ENCODE measurements around the gene DSCAM. TPM values are rescaled to one million over a fixed set of nuclear protein-coding genes. Genes with fewer than 3 reads are reported as not detected.

Gene DSCAM
- total RNA-seq, 1 donor from 2014 or later, result not detected

GRCh38 chr21:40178726-40179125 is 668.2 kb downstream of the DSCAM start:
- H4K20me1 ChIP-seq (ENCODE audit: low read depth), result no peaks in the 10 kb centered on the region
- no peak overlapping the region for H3K4me2 ChIP-seq
- H3K36me3 ChIP-seq, result no peaks in the 10 kb centered on the region
- no peaks in the 10 kb centered on the region for H3K9me3 ChIP-seq (ENCODE audit: low read depth)
- no peak overlapping the region for H3K27ac ChIP-seq
- peaks cover 9% of the 10 kb centered on the region for H3K9me3 Mint-ChIP-seq
- DNase-seq (ENCODE audit: low spot score), result no peak
- H3K36me3 Mint-ChIP-seq, result no peaks in the 10 kb centered on the region
- no peaks in the 10 kb centered on the region for H3K79me2 ChIP-seq (ENCODE audit: low read depth)
- H3K4me1 ChIP-seq, result peaks cover 6% of the 10 kb centered on the region
- H3F3A ChIP-seq (ENCODE audit: low read depth), result no peaks in the 10 kb centered on the region
- H3K4me3 ChIP-seq, result no peak overlapping the region
- no peak overlapping the region for H3K9ac ChIP-seq
- peaks cover 21% of the 10 kb centered on the region for H3K4me1 Mint-ChIP-seq
- no peaks in the 10 kb centered on the region for H3K27me3 ChIP-seq
- no peak overlapping the region for H2AFZ ChIP-seq (replicated peaks)
- H3K27me3 Mint-ChIP-seq (ENCODE audit: insufficient read depth, low read depth), result peaks cover 14% of the 10 kb centered on the region
- no peak overlapping the region for H3K4me3 Mint-ChIP-seq
- TF ChIP-seq EZH2 (IDR thresholded peaks at IDR 0.05), result no peak
- TF ChIP-seq EZH2phosphoT487 (IDR thresholded peaks at IDR 0.05), result no peak
- no peak for TF ChIP-seq CTCF (IDR thresholded peaks at IDR 0.05)
- no peak overlapping the region for H3K27ac Mint-ChIP-seq

GRCh38 chr21:40177979-40178378 is 669.0 kb downstream of the DSCAM start:
- H3K4me2 ChIP-seq, result no peak overlapping the region
- no peak overlapping the region for H3K27ac ChIP-seq
- TF ChIP-seq EZH2phosphoT487 (IDR thresholded peaks at IDR 0.05) (no peak), EZH2 (IDR thresholded peaks at IDR 0.05) (no peak), CTCF (IDR thresholded peaks at IDR 0.05) (no peak)
- no peaks in the 10 kb centered on the region for H3K27me3 ChIP-seq
- H3K36me3 ChIP-seq, result no peaks in the 10 kb centered on the region
- Mint-ChIP-seq H3K27ac (no peak overlapping the region), H3K4me3 (no peak overlapping the region), H3K27me3 (ENCODE audit: insufficient read depth, low read depth) (peaks cover 16% of the 10 kb centered on the region), H3K4me1 (peaks cover 21% of the 10 kb centered on the region), H3K36me3 (no peaks in the 10 kb centered on the region), H3K9me3 (peaks cover 9% of the 10 kb centered on the region)
- H3F3A ChIP-seq (ENCODE audit: low read depth), result no peaks in the 10 kb centered on the region
- H3K9me3 ChIP-seq (ENCODE audit: low read depth), result no peaks in the 10 kb centered on the region
- peaks cover 6% of the 10 kb centered on the region for H3K4me1 ChIP-seq
- no peak overlapping the region for H3K4me3 ChIP-seq
- H3K9ac ChIP-seq, result no peak overlapping the region
- no peak overlapping the region for H2AFZ ChIP-seq (replicated peaks)
- DNase-seq (ENCODE audit: low spot score), result no peak
- no peaks in the 10 kb centered on the region for H4K20me1 ChIP-seq (ENCODE audit: low read depth)
- no peaks in the 10 kb centered on the region for H3K79me2 ChIP-seq (ENCODE audit: low read depth)

- Histone ChIP-seq H3K9ac (no peak overlapping the region), H3K27me3 (no peaks in the 10 kb centered on the region), H3K79me2 (ENCODE audit: low read depth) (no peaks in the 10 kb centered on the region), H3K36me3 (no peaks in the 10 kb centered on the region), H3K4me3 (no peak overlapping the region), H3K4me2 (no peak overlapping the region), H3K4me1 (peaks cover 6% of the 10 kb centered on the region), H4K20me1 (ENCODE audit: low read depth) (no peaks in the 10 kb centered on the region), H2AFZ (replicated peaks) (no peak overlapping the region), H3K27ac (no peak overlapping the region), H3K9me3 (ENCODE audit: low read depth) (no peaks in the 10 kb centered on the region), H3F3A (ENCODE audit: low read depth) (no peaks in the 10 kb centered on the region)
- Mint-ChIP-seq H3K4me3 (no peak overlapping the region), H3K4me1 (peaks cover 21% of the 10 kb centered on the region), H3K36me3 (no peaks in the 10 kb centered on the region), H3K27ac (no peak overlapping the region), H3K9me3 (peaks cover 4% of the 10 kb centered on the region), H3K27me3 (ENCODE audit: insufficient read depth, low read depth) (peaks cover 13% of the 10 kb centered on the region)
- DNase-seq (ENCODE audit: low spot score), result peak; percentile 6
- TF ChIP-seq EZH2 (IDR thresholded peaks at IDR 0.05) (no peak), EZH2phosphoT487 (IDR thresholded peaks at IDR 0.05) (no peak)
Measured at GRCh38 chr21:40176724-40177123, 670.2 kb downstream of the DSCAM start.

GRCh38 chr21:40173816-40174215 is 673.1 kb downstream of the DSCAM start:
- Mint-ChIP-seq H3K27me3 (ENCODE audit: insufficient read depth, low read depth) (peaks cover 13% of the 10 kb centered on the region), H3K36me3 (no peaks in the 10 kb centered on the region), H3K4me1 (peaks cover 21% of the 10 kb centered on the region), H3K9me3 (peaks cover 7% of the 10 kb centered on the region), H3K27ac (no peak overlapping the region), H3K4me3 (no peak overlapping the region)
- Histone ChIP-seq H4K20me1 (ENCODE audit: low read depth) (no peaks in the 10 kb centered on the region), H3K4me1 (peaks cover 6% of the 10 kb centered on the region), H3F3A (ENCODE audit: low read depth) (no peaks in the 10 kb centered on the region), H3K27ac (no peak overlapping the region), H3K9ac (no peak overlapping the region), H3K79me2 (ENCODE audit: low read depth) (no peaks in the 10 kb centered on the region), H3K36me3 (no peaks in the 10 kb centered on the region), H3K27me3 (no peaks in the 10 kb centered on the region), H2AFZ (replicated peaks) (no peak overlapping the region), H3K9me3 (ENCODE audit: low read depth) (no peaks in the 10 kb centered on the region), H3K4me2 (no peak overlapping the region), H3K4me3 (no peak overlapping the region)
- no peak for TF ChIP-seq EZH2 (IDR thresholded peaks at IDR 0.05)
- TF ChIP-seq CTCF (IDR thresholded peaks at IDR 0.05), result peak; percentile 43
- TF ChIP-seq EZH2phosphoT487 (IDR thresholded peaks at IDR 0.05), result no peak
- peak; percentile 43 for DNase-seq (ENCODE audit: low spot score)
